Measurements from ENCODE around the gene RAD51C.

Gene RAD51C

DNA sequence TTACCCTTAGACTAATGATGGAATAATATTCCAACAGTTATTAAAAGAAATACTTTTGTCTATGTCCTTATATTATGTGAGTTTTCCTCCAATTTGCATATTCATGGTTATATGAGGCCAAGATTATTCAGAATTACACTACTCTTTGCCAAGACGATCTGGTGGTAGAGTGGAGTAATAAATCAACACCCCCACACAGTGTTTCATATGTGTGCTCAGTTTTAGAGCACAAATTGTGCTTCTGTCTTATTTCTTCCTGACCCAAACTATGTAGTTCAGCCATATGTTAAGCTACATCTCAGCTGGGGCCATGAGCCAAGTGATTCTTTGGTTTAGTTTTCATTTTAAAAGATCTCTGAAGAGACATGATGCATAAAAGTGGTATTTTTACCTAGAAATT is 36.4 kb downstream of the RAD51C start:
- Histone ChIP-seq H3K4me1 (no peaks in the 10 kb centered on the region), H3K79me2 (no peaks in the 10 kb centered on the region), H3K9ac (no peak overlapping the region), H3K4me3 (ENCODE audit: low read depth, low read length) (no peak overlapping the region), H2AFZ (no peak overlapping the region), H3K27ac (no peak overlapping the region), H3K27me3 (ENCODE audit: control insufficient read depth, insufficient read depth, low read length) (no peaks in the 10 kb centered on the region), H3K4me2 (ENCODE audit: low read length) (no peak overlapping the region), H3K36me3 (ENCODE audit: control insufficient read depth, insufficient read depth, low read length) (no peaks in the 10 kb centered on the region), H3K9me3 (ENCODE audit: control insufficient read depth, low read length) (no peaks in the 10 kb centered on the region)
- TF ChIP-seq CTCF (IDR thresholded peaks at IDR 0.05) = no peak

- Histone ChIP-seq H2AFZ (no peak overlapping the region), H3K4me2 (ENCODE audit: low read length) (no peak overlapping the region), H3K27ac (no peak overlapping the region), H3K79me2 (no peaks in the 10 kb centered on the region), H3K4me1 (no peaks in the 10 kb centered on the region), H3K9ac (no peak overlapping the region), H3K4me3 (ENCODE audit: low read depth, low read length) (no peak overlapping the region), H3K27me3 (ENCODE audit: control insufficient read depth, insufficient read depth, low read length) (no peaks in the 10 kb centered on the region), H3K9me3 (ENCODE audit: control insufficient read depth, low read length) (no peaks in the 10 kb centered on the region), H3K36me3 (ENCODE audit: control insufficient read depth, insufficient read depth, low read length) (no peaks in the 10 kb centered on the region)
- no peak for TF ChIP-seq CTCF (IDR thresholded peaks at IDR 0.05)
Observed at GRCh38 chr17:58730937-58731336, 38.5 kb downstream of the RAD51C start.

DNA sequence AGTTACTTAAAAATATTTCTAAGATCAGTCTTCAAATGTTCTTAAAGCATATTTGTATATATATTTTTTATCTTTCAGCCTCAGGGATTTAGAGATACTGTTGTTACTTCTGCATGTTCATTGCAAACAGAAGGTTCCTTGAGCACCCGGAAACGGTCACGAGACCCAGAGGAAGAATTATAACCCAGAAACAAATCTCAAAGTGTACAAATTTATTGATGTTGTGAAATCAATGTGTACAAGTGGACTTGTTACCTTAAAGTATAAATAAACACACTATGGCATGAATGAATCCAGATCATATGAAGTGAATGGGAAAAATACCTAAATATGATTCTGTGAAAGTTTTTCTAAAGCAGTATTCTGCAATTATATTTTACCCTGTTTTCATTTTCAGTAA is 41.6 kb downstream of the RAD51C start:
- Histone ChIP-seq H3K9me3 (ENCODE audit: control insufficient read depth, low read length) (no peaks in the 10 kb centered on the region), H3K27ac (no peak overlapping the region), H3K4me2 (ENCODE audit: low read length) (no peak overlapping the region), H2AFZ (no peak overlapping the region), H3K4me1 (no peaks in the 10 kb centered on the region), H3K4me3 (ENCODE audit: low read depth, low read length) (no peak overlapping the region), H3K27me3 (ENCODE audit: control insufficient read depth, insufficient read depth, low read length) (no peaks in the 10 kb centered on the region), H3K9ac (no peak overlapping the region), H3K36me3 (ENCODE audit: control insufficient read depth, insufficient read depth, low read length) (no peaks in the 10 kb centered on the region), H3K79me2 (no peaks in the 10 kb centered on the region)
- TF ChIP-seq CTCF (IDR thresholded peaks at IDR 0.05) = no peak

DNA sequence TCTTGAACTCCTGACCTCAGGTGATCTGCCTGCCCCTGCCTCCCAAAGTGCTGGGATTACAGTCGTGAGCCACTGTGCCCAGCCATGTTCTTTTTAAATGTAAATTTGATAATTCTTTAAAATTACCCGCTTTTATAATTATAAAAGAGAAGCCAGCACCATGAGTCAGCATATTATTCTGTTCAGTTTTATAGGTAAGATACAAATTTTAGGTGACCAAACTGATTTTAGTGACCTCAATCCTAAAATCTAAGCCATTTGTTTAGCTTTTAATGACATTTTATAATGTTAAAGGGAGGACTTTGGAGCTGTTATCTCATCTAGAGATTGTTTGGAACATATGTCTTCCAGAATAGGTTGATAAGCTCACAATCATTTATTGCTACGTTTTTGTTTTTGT is 42.4 kb downstream of the RAD51C start:
- Histone ChIP-seq H3K79me2 (no peaks in the 10 kb centered on the region), H3K9ac (no peak overlapping the region), H3K9me3 (ENCODE audit: control insufficient read depth, low read length) (no peaks in the 10 kb centered on the region), H3K4me2 (ENCODE audit: low read length) (no peak overlapping the region), H3K4me3 (ENCODE audit: low read depth, low read length) (no peak overlapping the region), H2AFZ (no peak overlapping the region), H3K36me3 (ENCODE audit: control insufficient read depth, insufficient read depth, low read length) (no peaks in the 10 kb centered on the region), H3K27me3 (ENCODE audit: control insufficient read depth, insufficient read depth, low read length) (no peaks in the 10 kb centered on the region), H3K4me1 (no peaks in the 10 kb centered on the region), H3K27ac (no peak overlapping the region)
- no peak for TF ChIP-seq CTCF (IDR thresholded peaks at IDR 0.05)

GRCh38 chr17:58741121-58741625 is 48.8 kb downstream of the RAD51C start:
- Histone ChIP-seq H3K27ac (no peak overlapping the region), H3K27me3 (ENCODE audit: control insufficient read depth, insufficient read depth, low read length) (no peaks in the 10 kb centered on the region), H3K4me3 (ENCODE audit: low read depth, low read length) (no peak overlapping the region), H3K36me3 (ENCODE audit: control insufficient read depth, insufficient read depth, low read length) (no peaks in the 10 kb centered on the region), H3K9me3 (ENCODE audit: control insufficient read depth, low read length) (no peaks in the 10 kb centered on the region), H3K4me2 (ENCODE audit: low read length) (no peak overlapping the region), H3K79me2 (no peaks in the 10 kb centered on the region), H3K4me1 (no peaks in the 10 kb centered on the region), H3K9ac (no peak overlapping the region), H2AFZ (no peak overlapping the region)
- TF ChIP-seq CTCF (IDR thresholded peaks at IDR 0.05) = no peak
